Measurements from ENCODE around the gene HOXC12. TPM values are rescaled to one million over a fixed set of nuclear protein-coding genes. Genes with fewer than 3 reads are reported as not detected.

The HOXC12 gene
- total and polyA plus RNA-seq, 4 donors, result not detected

DNA sequence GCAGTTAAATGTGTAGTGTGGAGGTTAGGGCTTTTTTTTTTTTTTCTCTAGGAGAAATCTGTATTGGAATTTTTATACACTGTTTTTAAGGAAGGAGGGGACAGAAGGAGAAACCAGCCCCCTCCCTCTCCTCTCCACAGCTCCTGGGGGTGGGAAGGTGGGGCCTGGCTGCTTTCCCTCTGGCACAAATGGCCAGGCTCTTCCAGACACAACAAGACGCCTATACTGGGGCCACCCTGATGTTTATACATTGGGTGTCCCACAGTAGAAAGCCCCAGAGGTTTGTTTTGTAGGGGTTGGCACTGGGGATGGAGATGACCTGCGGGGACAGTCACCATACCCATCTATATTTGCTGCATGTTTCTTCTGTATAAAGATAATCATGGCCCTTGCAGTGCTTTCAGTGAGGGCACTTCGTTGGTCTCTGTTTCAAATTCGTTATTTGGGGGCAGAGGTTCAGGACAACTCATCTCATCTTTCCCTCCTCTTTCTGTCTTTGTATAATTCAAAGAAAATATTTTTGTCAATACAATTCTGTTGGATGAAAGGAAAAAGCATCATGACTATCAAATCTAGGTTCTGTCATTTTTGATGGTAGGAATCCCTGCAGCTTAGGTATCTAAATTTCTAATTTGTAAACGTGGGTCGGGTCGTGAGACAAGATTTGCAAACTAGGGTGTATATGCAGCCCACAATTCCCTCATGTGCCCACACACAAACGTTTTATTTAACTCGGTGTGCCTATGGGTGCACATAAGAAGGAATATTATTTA is 22.3 kb downstream of the HOXC12 start:
- H3K27me3 ChIP-seq (ENCODE audit: control insufficient read depth in 4 of 4, insufficient read depth in 4 of 4, low read length in 3 of 4), result peaks cover 5 to 42% (median 27%) of the 10 kb centered on the region in 4 donors
- no peaks in the 10 kb centered on the region for H3K9me3 ChIP-seq (ENCODE audit: control insufficient read depth in 4 of 4, low read length in 3 of 4)
- H3K36me3 ChIP-seq (ENCODE audit: control insufficient read depth in 4 of 4, insufficient read depth in 3 of 4, low read depth in 1 of 4, low read length in 3 of 4), result no peaks in the 10 kb centered on the region
- H3K9ac ChIP-seq (ENCODE audit: low read depth in 1 of 2, low read length in 2 of 2), result no peak overlapping the region
- 13% methylated on average over 9 of the region's 9 CpGs for WGBS
- no peak for DNase-seq (ENCODE audit: low spot score)
- peaks cover 0 to 10% (median 4%) of the 10 kb centered on the region in 4 donors for H3K4me1 ChIP-seq (ENCODE audit: control insufficient read depth in 4 of 4, insufficient read depth in 4 of 4, low read length in 3 of 4)
- H3K27ac ChIP-seq (ENCODE audit: low read depth in 1 of 2, low read length in 2 of 2), result no peak overlapping the region
- no peak overlapping the region for H3K4me3 ChIP-seq (ENCODE audit: low read depth in 1 of 3, low read length in 3 of 3)
- no peak for TF ChIP-seq EGR1 (IDR thresholded peaks at IDR 0.05; ENCODE audit: low read depth in 2 of 2)

DNA sequence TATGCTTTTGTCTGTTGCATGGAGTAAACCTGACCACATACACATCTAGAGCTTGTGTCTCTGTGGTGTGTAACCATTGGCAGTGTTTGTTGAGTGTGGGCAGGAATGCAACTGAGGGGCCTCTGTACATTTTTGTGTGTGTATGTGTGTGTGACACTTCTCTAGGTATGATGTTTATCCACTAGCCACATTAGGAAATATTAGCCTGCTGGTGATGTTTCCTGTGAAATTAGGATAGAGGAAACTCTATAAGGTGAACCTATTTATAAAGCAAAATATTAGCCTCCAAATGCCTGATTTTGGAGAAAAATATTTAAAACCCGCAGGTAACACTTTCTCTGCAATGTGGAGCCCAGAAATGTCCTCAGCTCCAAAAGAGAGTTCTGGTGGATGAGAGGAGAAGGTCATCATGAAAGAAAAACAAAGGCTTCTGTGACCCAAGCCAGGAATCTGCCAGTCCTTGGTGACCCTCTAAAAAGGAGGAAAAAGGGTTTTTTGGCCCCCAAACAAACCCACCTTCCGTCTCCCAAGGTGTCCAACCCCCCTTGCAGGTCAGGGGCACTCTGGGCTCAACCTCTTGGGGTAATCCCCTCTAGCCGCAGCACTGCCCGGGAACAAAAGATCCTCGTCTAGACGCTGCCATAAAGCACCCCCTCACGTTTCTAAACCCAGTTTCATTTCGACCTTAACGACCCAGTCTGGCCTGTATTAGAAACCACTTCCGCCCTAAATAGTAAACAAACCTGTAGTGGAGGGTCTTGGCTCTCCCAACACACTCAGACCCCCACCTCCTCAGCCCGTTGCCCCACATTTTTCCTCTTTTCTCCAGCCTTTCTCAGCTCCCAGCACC is 23.1 kb downstream of the HOXC12 start:
- H3K9me3 ChIP-seq (ENCODE audit: control insufficient read depth in 4 of 4, low read length in 3 of 4), result no peaks in the 10 kb centered on the region
- H3K9ac ChIP-seq (ENCODE audit: low read depth in 1 of 2, low read length in 2 of 2), result no peak overlapping the region
- TF ChIP-seq SP1 (IDR thresholded peaks at IDR 0.05), result no peak
- TF ChIP-seq ATF3 (IDR thresholded peaks at IDR 0.05), result no peak
- TF ChIP-seq, protein P1, sequence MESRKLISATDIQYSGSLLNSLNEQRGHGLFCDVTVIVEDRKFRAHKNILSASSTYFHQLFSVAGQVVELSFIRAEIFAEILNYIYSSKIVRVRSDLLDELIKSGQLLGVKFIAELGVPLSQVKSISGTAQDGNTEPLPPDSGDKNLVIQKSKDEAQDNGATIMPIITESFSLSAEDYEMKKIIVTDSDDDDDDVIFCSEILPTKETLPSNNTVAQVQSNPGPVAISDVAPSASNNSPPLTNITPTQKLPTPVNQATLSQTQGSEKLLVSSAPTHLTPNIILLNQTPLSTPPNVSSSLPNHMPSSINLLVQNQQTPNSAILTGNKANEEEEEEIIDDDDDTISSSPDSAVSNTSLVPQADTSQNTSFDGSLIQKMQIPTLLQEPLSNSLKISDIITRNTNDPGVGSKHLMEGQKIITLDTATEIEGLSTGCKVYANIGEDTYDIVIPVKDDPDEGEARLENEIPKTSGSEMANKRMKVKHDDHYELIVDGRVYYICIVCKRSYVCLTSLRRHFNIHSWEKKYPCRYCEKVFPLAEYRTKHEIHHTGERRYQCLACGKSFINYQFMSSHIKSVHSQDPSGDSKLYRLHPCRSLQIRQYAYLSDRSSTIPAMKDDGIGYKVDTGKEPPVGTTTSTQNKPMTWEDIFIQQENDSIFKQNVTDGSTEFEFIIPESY (IDR thresholded peaks at IDR 0.05), result no peak
- TF ChIP-seq RAD21 (IDR thresholded peaks at IDR 0.05), result no peak
- TF ChIP-seq RXRA (IDR thresholded peaks at IDR 0.05), result no peak
- TF ChIP-seq FOXA1 (IDR thresholded peaks at IDR 0.05), result no peak
- no peak for TF ChIP-seq YY1 (IDR thresholded peaks at IDR 0.05)
- TF ChIP-seq NR2F2 (IDR thresholded peaks at IDR 0.05), result no peak
- H3K4me3 ChIP-seq (ENCODE audit: low read depth in 1 of 3, low read length in 3 of 3), result no peak overlapping the region
- peaks cover 0 to 10% (median 4%) of the 10 kb centered on the region in 4 donors for H3K4me1 ChIP-seq (ENCODE audit: control insufficient read depth in 4 of 4, insufficient read depth in 4 of 4, low read length in 3 of 4)
- H3K27me3 ChIP-seq (ENCODE audit: control insufficient read depth in 4 of 4, insufficient read depth in 4 of 4, low read length in 3 of 4), result peaks cover 9 to 42% (median 27%) of the 10 kb centered on the region in 4 donors
- H3K36me3 ChIP-seq (ENCODE audit: control insufficient read depth in 4 of 4, insufficient read depth in 3 of 4, low read depth in 1 of 4, low read length in 3 of 4), result no peaks in the 10 kb centered on the region
- no peak overlapping the region for H3K27ac ChIP-seq (ENCODE audit: low read depth in 1 of 2, low read length in 2 of 2)
- no peak for DNase-seq (ENCODE audit: low spot score)
- WGBS, result 9% methylated on average over 11 of the region's 11 CpGs

GRCh38 chr12:53978477-53979356 is 24.0 kb downstream of the HOXC12 start:
- Histone ChIP-seq H3K27me3 (ENCODE audit: control insufficient read depth in 4 of 4, insufficient read depth in 4 of 4, low read length in 3 of 4) (peaks cover 13 to 43% (median 27%) of the 10 kb centered on the region in 4 donors), H3K36me3 (ENCODE audit: control insufficient read depth in 4 of 4, insufficient read depth in 3 of 4, low read depth in 1 of 4, low read length in 3 of 4) (no peaks in the 10 kb centered on the region), H3K9ac (ENCODE audit: low read depth in 1 of 2, low read length in 2 of 2) (no peak overlapping the region), H3K27ac (ENCODE audit: low read depth in 1 of 2, low read length in 2 of 2) (no peak overlapping the region), H3K4me3 (ENCODE audit: low read depth in 1 of 3, low read length in 3 of 3) (no peak overlapping the region), H3K9me3 (ENCODE audit: control insufficient read depth in 4 of 4, low read length in 3 of 4) (peaks cover 0 to 3% (median 0%) of the 10 kb centered on the region in 4 donors), H3K4me1 (ENCODE audit: control insufficient read depth in 4 of 4, insufficient read depth in 4 of 4, low read length in 3 of 4) (peaks cover 0 to 10% (median 4%) of the 10 kb centered on the region in 4 donors)
- WGBS, result 10% methylated on average over 15 of the region's 15 CpGs
- DNase-seq (ENCODE audit: low spot score), result no peak
- no peak for TF ChIP-seq NR2F2 (IDR thresholded peaks at IDR 0.05)
- no peak for TF ChIP-seq YY1 (IDR thresholded peaks at IDR 0.05)
- TF ChIP-seq EGR1 (IDR thresholded peaks at IDR 0.05; ENCODE audit: low read depth in 2 of 2), result no peak
- TF ChIP-seq, protein P2, sequence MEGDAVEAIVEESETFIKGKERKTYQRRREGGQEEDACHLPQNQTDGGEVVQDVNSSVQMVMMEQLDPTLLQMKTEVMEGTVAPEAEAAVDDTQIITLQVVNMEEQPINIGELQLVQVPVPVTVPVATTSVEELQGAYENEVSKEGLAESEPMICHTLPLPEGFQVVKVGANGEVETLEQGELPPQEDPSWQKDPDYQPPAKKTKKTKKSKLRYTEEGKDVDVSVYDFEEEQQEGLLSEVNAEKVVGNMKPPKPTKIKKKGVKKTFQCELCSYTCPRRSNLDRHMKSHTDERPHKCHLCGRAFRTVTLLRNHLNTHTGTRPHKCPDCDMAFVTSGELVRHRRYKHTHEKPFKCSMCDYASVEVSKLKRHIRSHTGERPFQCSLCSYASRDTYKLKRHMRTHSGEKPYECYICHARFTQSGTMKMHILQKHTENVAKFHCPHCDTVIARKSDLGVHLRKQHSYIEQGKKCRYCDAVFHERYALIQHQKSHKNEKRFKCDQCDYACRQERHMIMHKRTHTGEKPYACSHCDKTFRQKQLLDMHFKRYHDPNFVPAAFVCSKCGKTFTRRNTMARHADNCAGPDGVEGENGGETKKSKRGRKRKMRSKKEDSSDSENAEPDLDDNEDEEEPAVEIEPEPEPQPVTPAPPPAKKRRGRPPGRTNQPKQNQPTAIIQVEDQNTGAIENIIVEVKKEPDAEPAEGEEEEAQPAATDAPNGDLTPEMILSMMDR (IDR thresholded peaks at IDR 0.05; ENCODE audit: low read depth, low read length, missing input control), result no peak
- no peak for TF ChIP-seq JUND (IDR thresholded peaks at IDR 0.05)
- no peak for TF ChIP-seq HNF4A (conservative IDR thresholded peaks at IDR 0.05)
- no peak for TF ChIP-seq FOXA1 (IDR thresholded peaks at IDR 0.05)
- TF ChIP-seq MAX (IDR thresholded peaks at IDR 0.05), result no peak
- no peak for TF ChIP-seq SP1 (IDR thresholded peaks at IDR 0.05)
- no peak for TF ChIP-seq RXRA (IDR thresholded peaks at IDR 0.05)
- TF ChIP-seq ATF3 (IDR thresholded peaks at IDR 0.05), result no peak
- no peak for TF ChIP-seq RAD21 (IDR thresholded peaks at IDR 0.05)
- TF ChIP-seq FOXA2 (IDR thresholded peaks at IDR 0.05), result no peak
- TF ChIP-seq TAF1 (conservative IDR thresholded peaks at IDR 0.05), result no peak
- TF ChIP-seq GABPA (IDR thresholded peaks at IDR 0.05 in 1 of 2, conservative IDR thresholded peaks at IDR 0.05 in 1 of 2), result no peak
- TF ChIP-seq HNF4G (IDR thresholded peaks at IDR 0.05), result no peak

Measured in liver (tissue), 9 donors.